Heart left ventricle (tissue), 13 donors: ENCODE data around the gene ZDHHC14.

Experiments used
- CTCF ChIP-seq, 12 donors: fragments of 200-600 bp; sonication (generic) in 4 of 12; IDR thresholded peaks; one replicate each; pipeline versions ENCODE4 v1.5.0 to v1.8.0; 2018 to 2022; ENCODE audit warnings: antibody characterized with exemption in 12 of 12, mild to moderate bottlenecking in 5 of 12
- POLR2A ChIP-seq, 2 donors: fragments of 450-650 bp; IDR thresholded peaks; one replicate each; pipeline ENCODE4 v1.6.1; 2017; ENCODE audit warnings: antibody characterized with exemption in 2 of 2, mild to moderate bottlenecking in 2 of 2, moderate library complexity in 2 of 2
- donor health status: ischemic (EF 13 %, LVEDD 7.1; RV severe dilation, severe dysfunction).
- donor health status: DM: no; HTN: yes; CAD: no.
- donor health status: DM: no; HTN: no; CAD: no.
- donor health status: ischemic (EF 25% LVEDD 6.9; RV normal size, moderate dysfunction).
- donor health status: ischemic (EF 25% LVEDD 5.7; RV mildly dilated, moderate dysfunction).
- donor health status: ischemic (EF 35%, LVEDD 5.7; RV mildly dilated, moderate dysfunction).
- donor health status: nonischemic (EF 11% LVEDD 7.7; RV severe dilation, severe dysfunction).
- donor health status: DM: yes; HTN: yes; CAD: no.
- donor health status: PGD.
- donor health status: ischemic (EF 29% LVEDD 5.4; RV normal size, mild dysfunction).
- donor health status: nonischemic (EF 23%, LVEDD 6.1; RV moderate dilation, normal function).

- TF ChIP-seq CTCF (IDR thresholded peaks at IDR 0.05) = no peak
- no peak for TF ChIP-seq POLR2A (IDR thresholded peaks at IDR 0.05)
Measured at GRCh38 chr6:157476797-157477196, 95.8 kb downstream of the ZDHHC14 start.
